Stimulated activated CD4-positive, alpha-beta T cell treated with anti-CD3 and anti-CD28 coated beads, Interleukin-4, amount 100 ng/mL, for 4 hours (primary cell): ENCODE results near the gene RIPOR3.
"Not testable (repeated sequence)": the region's sequence is repeated elsewhere in the genome, so short reads cannot be mapped to it uniquely, and the experiment has no call there.

Source experiments
- DNase-seq, 2 experiments: peaks; one replicate each; pipeline ENCODE4 v3.0.0-alpha.2; 2020

Gene RIPOR3

GRCh38 chr20:50569864-50570836 lies 121.2 kb downstream of the RIPOR3 start:
- no peak for DNase-seq

GRCh38 chr20:50569487-50569863 lies 121.9 kb downstream of the RIPOR3 start:
- not testable (repeated sequence) for DNase-seq

GRCh38 chr20:50568549-50568942 lies 122.8 kb downstream of the RIPOR3 start:
- DNase-seq: no peak

- no peak for DNase-seq
Measured at GRCh38 chr20:50567860-50568548, 123.3 kb downstream of the RIPOR3 start.

GRCh38 chr20:50565871-50566270 lies 125.5 kb downstream of the RIPOR3 start:
- DNase-seq: no peak

GRCh38 chr20:50565383-50565782 lies 126.0 kb downstream of the RIPOR3 start:
- no peak for DNase-seq

GRCh38 chr20:50563133-50563944 lies 128.0 kb downstream of the RIPOR3 start:
- DNase-seq: no peak

GRCh38 chr20:50562262-50562701 lies 129.1 kb downstream of the RIPOR3 start:
- DNase-seq: no peak

- DNase-seq: peak; percentile 56 to 79
Measured at GRCh38 chr20:50561379-50562078, 129.8 kb downstream of the RIPOR3 start.

GRCh38 chr20:50560867-50561266 lies 130.5 kb downstream of the RIPOR3 start:
- DNase-seq: no peak

GRCh38 chr20:50559856-50560638 lies 131.3 kb downstream of the RIPOR3 start:
- DNase-seq: no peak

- DNase-seq: no peak
Measured at GRCh38 chr20:50559149-50559548, 132.2 kb downstream of the RIPOR3 start.

GRCh38 chr20:50558483-50558925 lies 132.8 kb downstream of the RIPOR3 start:
- DNase-seq: no peak

GRCh38 chr20:50557549-50558134 lies 133.7 kb downstream of the RIPOR3 start:
- no peak for DNase-seq

GRCh38 chr20:50555662-50556061 lies 135.7 kb downstream of the RIPOR3 start:
- DNase-seq: no peak

GRCh38 chr20:50554694-50555579 lies 136.4 kb downstream of the RIPOR3 start:
- no peak for DNase-seq

- no peak for DNase-seq
Measured at GRCh38 chr20:50552979-50553378, 138.4 kb downstream of the RIPOR3 start.

GRCh38 chr20:50551288-50551687 lies 140.1 kb downstream of the RIPOR3 start:
- DNase-seq: no peak

- no peak for DNase-seq
Measured at GRCh38 chr20:50550531-50550930, 140.8 kb downstream of the RIPOR3 start.

GRCh38 chr20:50548396-50548795 lies 142.9 kb downstream of the RIPOR3 start:
- DNase-seq: no peak
